Ishikawa (cell line): ENCODE measurements around the gene HOXB8.

Source experiments
- CEBPB ChIP-seq: IDR thresholded peaks from 2 replicates; pipeline ENCODE4 v1.6.1; 2012
- EGR1 ChIP-seq: IDR thresholded peaks from 2 replicates; pipeline ENCODE4 v1.6.1; 2012
- EP300 ChIP-seq: IDR thresholded peaks from 2 replicates; pipeline ENCODE4 v1.6.1; 2012; ENCODE audit warnings: borderline replicate concordance
- NFIC ChIP-seq: IDR thresholded peaks from 2 replicates; pipeline ENCODE4 v1.6.1; 2012
- RAD21 ChIP-seq: IDR thresholded peaks from 2 replicates; pipeline ENCODE4 v1.6.1; 2012; ENCODE audit warnings: low read depth
- TAF1 ChIP-seq: IDR thresholded peaks from 2 replicates; pipeline ENCODE4 v1.6.1; 2012; ENCODE audit warnings: low read depth, mild to moderate bottlenecking
- TCF12 ChIP-seq: IDR thresholded peaks from 2 replicates; pipeline ENCODE4 v1.6.1; 2012; ENCODE audit warnings: low read depth
- TEAD4 ChIP-seq: IDR thresholded peaks from 2 replicates; pipeline ENCODE4 v1.6.1; 2012
- YY1 ChIP-seq: IDR thresholded peaks from 2 replicates; pipeline ENCODE4 v1.6.1; 2012; ENCODE audit warnings: low read depth
- TF ChIP-seq, protein P1 (sequence below): IDR thresholded peaks from 2 replicates; pipeline ENCODE4 v1.6.1; 2012
- TF ChIP-seq, protein P2 (sequence below): IDR thresholded peaks from 2 replicates; pipeline ENCODE4 v1.6.1; 2012; ENCODE audit warnings: low read depth, mild to moderate bottlenecking
- TF ChIP-seq, protein P3 (sequence below): IDR thresholded peaks from 2 replicates; pipeline ENCODE4 v1.6.1; 2012

DNA sequence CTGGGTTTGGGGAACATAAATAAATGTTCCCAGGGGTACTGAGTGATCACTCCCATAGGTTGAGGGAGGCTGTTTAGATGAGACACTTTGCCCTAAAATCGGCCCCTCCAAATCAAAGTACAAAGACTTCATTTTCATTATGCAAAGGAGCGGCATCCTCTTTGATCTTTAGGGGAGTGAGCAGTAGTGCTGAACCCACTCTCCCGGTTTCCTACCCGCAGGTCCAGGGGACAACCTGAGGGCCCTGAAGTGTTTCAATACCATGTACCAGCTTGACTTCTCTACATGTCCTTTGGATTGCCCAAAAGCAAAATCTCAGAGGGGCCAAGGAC lies 13.9 kb downstream of the HOXB8 start:
- no peak for TF ChIP-seq TCF12
- TF ChIP-seq, protein P1, sequence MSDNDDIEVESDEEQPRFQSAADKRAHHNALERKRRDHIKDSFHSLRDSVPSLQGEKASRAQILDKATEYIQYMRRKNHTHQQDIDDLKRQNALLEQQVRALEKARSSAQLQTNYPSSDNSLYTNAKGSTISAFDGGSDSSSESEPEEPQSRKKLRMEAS = no peak
- TF ChIP-seq EGR1 = no peak
- TF ChIP-seq, protein P2, sequence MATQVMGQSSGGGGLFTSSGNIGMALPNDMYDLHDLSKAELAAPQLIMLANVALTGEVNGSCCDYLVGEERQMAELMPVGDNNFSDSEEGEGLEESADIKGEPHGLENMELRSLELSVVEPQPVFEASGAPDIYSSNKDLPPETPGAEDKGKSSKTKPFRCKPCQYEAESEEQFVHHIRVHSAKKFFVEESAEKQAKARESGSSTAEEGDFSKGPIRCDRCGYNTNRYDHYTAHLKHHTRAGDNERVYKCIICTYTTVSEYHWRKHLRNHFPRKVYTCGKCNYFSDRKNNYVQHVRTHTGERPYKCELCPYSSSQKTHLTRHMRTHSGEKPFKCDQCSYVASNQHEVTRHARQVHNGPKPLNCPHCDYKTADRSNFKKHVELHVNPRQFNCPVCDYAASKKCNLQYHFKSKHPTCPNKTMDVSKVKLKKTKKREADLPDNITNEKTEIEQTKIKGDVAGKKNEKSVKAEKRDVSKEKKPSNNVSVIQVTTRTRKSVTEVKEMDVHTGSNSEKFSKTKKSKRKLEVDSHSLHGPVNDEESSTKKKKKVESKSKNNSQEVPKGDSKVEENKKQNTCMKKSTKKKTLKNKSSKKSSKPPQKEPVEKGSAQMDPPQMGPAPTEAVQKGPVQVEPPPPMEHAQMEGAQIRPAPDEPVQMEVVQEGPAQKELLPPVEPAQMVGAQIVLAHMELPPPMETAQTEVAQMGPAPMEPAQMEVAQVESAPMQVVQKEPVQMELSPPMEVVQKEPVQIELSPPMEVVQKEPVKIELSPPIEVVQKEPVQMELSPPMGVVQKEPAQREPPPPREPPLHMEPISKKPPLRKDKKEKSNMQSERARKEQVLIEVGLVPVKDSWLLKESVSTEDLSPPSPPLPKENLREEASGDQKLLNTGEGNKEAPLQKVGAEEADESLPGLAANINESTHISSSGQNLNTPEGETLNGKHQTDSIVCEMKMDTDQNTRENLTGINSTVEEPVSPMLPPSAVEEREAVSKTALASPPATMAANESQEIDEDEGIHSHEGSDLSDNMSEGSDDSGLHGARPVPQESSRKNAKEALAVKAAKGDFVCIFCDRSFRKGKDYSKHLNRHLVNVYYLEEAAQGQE = no peak
- no peak for TF ChIP-seq TAF1
- no peak for TF ChIP-seq EP300
- TF ChIP-seq RAD21 = no peak
- TF ChIP-seq, protein P3, sequence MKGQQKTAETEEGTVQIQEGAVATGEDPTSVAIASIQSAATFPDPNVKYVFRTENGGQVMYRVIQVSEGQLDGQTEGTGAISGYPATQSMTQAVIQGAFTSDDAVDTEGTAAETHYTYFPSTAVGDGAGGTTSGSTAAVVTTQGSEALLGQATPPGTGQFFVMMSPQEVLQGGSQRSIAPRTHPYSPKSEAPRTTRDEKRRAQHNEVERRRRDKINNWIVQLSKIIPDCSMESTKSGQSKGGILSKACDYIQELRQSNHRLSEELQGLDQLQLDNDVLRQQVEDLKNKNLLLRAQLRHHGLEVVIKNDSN = no peak
- no peak for TF ChIP-seq YY1
- no peak for TF ChIP-seq CEBPB
- TF ChIP-seq TEAD4 = no peak
- no peak for TF ChIP-seq NFIC
